ENCODE measurements around the gene LPP.

The LPP gene

GRCh38 chr3:188171682-188172467 is 17.9 kb downstream of the LPP start:
- no peak for DNase-seq

- DNase-seq, result no peak
These were observed 20.5 kb downstream of the LPP start for GRCh38 chr3:188174317-188175044.

GRCh38 chr3:188176476-188176875 is 22.5 kb downstream of the LPP start:
- DNase-seq, result no peak

GRCh38 chr3:188176884-188177283 is 22.9 kb downstream of the LPP start:
- DNase-seq, result no peak

- no peak for DNase-seq
These were observed 23.8 kb downstream of the LPP start for GRCh38 chr3:188177721-188178120.

GRCh38 chr3:188178293-188178936 is 24.5 kb downstream of the LPP start:
- DNase-seq, result no peak

- DNase-seq, result no peak
These were observed 25.3 kb downstream of the LPP start for GRCh38 chr3:188179006-188179966.

- no peak for DNase-seq
These were observed 26.2 kb downstream of the LPP start for GRCh38 chr3:188180114-188180513.

- DNase-seq, result no peak
These were observed 29.5 kb downstream of the LPP start for GRCh38 chr3:188183452-188183851.

- DNase-seq, result no peak
These were observed 30.2 kb downstream of the LPP start for GRCh38 chr3:188184160-188184559.

GRCh38 chr3:188184649-188185048 is 30.7 kb downstream of the LPP start:
- no peak for DNase-seq

GRCh38 chr3:188185717-188186251 is 31.8 kb downstream of the LPP start:
- DNase-seq, result no peak

GRCh38 chr3:188187053-188187452 is 33.1 kb downstream of the LPP start:
- no peak for DNase-seq

GRCh38 chr3:188188911-188189310 is 35.0 kb downstream of the LPP start:
- DNase-seq, result no peak

- DNase-seq, result no peak
These were observed 37.5 kb downstream of the LPP start for GRCh38 chr3:188191460-188191859.

GRCh38 chr3:188192034-188192433 is 38.1 kb downstream of the LPP start:
- DNase-seq, result no peak

GRCh38 chr3:188194332-188194731 is 40.4 kb downstream of the LPP start:
- no peak for DNase-seq

- no peak for DNase-seq
These were observed 42.5 kb downstream of the LPP start for GRCh38 chr3:188196232-188196990.

- no peak for DNase-seq
These were observed 43.5 kb downstream of the LPP start for GRCh38 chr3:188197388-188197847.

- no peak for DNase-seq
These were observed 44.0 kb downstream of the LPP start for GRCh38 chr3:188198001-188198400.

GRCh38 chr3:188198760-188199327 is 44.9 kb downstream of the LPP start:
- no peak for DNase-seq
